ENCODE measurements around the gene TMEM170B.
"Not testable (repeated sequence)": the region's sequence is repeated elsewhere in the genome, so short reads cannot be mapped to it uniquely, and the experiment has no call there.

The TMEM170B gene

DNA sequence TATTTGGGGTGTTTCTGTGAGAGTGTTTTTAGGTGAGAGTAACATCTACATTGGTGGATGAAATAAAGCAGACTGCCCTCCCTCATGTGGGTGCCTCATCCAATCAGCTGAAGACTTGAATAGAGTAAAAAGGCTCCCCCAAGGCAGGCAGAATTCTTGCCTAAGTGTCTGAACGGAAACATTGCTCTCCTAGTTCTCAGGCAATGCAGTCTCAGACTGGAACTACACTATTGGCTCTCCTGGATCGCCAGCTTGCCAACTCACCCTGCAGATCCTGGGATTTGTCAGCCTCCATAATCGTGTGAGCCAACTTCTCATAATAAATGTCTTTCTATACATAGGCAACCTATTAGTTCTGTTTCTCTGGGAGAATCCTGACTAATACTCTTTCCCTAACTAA lies 5.5 kb upstream of the TMEM170B start:
- DNase-seq, result no peak

GRCh38 chr6:11534561-11534960 lies 3.0 kb upstream of the TMEM170B start:
- DNase-seq, result no peak

DNA sequence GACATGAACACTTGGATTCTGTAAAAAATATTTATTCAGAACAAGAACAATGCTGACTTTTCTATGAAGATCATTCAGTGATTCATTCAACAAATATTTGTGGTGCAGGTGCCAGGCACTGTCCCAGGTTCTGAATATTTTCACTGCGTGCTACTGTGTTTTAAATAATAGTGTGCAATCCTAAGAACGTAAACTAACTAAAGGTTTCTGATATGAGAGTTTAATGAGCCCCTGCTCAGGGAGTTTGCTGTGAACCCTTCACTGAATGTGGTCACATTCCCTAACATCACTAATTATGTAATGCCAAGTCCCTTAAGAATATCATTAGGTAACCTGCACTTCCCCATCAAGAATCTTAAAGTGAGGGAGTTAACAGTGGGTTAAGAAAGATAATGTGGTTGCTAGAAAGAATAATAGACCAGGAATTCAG lies 1.7 kb upstream of the TMEM170B start:
- peak; percentile 37 for DNase-seq

DNA sequence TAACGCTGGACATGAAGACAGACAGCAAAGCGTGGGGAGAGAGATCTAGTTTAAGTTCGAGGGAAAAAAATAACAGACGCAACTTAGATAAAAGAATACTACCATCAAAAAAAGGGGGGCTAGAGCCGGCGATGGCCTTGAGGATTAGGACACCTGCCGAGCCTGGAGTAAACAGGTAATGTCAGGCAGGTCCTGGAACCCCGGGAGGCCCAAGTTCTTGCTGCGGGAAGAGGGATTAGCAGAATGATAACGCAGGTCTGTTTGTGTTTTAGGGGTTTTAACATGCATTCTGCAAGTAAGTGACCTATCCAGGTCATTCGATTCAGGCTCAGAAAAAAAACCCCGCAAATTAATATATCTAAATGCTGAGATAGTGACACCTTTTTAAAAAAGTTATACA lies 754 bp upstream of the TMEM170B start:
- no peak for DNase-seq

DNA sequence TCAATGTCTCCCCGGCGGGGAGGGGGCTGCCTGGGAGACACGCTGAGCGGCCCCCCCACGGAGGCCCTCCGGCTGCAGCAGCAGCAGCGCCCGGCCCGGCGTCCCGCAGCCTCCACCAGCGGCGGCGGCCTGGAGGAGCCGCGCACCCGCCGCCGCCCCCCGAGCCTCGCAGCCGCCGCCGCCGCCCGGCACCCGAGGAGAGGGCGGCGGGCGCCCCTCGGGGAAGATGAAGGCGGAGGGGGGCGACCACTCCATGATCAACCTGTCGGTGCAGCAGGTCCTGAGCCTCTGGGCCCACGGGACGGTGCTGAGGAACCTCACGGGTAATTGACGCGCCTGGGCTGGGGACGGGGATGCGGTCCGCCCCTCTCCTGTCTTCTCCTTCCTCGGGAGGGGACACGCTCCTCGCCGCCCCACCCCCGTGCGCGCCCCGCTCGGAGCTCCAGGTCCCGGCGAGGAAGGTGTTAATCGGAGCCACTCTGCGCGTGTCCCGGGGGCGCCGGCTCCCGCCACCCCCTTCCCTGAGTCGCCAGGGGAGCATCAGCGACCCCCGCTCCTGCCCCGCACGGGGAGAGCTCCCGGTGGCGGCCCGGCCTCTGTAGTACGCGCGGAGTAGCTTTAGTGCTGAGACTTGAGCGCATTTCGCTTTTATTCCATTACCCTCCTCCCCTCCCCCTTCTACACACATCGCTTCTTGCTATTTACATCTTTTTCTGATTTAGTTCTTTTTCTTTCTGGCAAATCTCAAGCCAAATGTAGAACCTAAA lies 686 bp downstream of the TMEM170B start:
- peak; percentile 42 for DNase-seq

- DNase-seq, result peak; percentile 79
These were observed 1.4 kb downstream of the TMEM170B start for GRCh38 chr6:11538819-11539468.

- no peak for DNase-seq
These were observed 5.3 kb downstream of the TMEM170B start for GRCh38 chr6:11542863-11543262.

- DNase-seq, result no peak
These were observed 6.5 kb downstream of the TMEM170B start for GRCh38 chr6:11543919-11544518.

DNA sequence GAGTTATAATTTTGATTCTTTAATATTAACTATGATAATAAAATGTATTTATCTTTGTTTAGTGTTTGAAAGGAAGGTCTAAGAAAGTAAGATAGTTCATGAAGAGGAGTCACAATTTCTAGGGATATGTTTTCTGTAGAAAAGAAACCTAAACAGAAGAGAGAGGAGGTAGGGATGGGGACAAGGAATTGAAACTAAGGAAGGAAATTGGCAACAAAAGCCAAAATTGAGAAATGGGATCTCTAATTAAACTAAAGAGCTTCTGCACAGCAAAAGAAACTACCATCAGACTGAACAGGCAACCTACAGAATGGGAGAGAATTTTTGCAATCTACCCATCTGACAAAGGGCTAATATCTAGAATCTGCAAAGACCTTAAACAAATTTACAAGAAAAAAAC lies 10.3 kb downstream of the TMEM170B start:
- not testable (repeated sequence) for DNase-seq

DNA sequence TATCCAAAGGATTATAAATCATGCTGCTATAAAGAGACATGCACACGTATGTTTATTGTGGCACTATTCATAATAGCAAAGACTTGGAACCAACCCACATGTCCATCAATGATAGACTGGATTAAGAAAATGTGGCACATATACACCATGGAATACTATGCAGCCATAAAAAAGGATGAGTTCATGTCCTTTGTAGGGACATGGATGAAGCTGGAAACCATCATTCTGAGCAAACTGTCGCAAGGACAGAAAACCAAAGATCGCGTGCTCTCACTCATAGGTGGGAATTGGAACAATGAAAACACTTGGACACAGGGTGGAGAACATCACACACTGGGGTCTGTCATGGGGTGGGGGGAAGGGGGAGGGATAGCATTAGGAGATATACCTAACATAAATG lies 11.0 kb downstream of the TMEM170B start:
- DNase-seq, result not testable (repeated sequence)

GRCh38 chr6:11551053-11551452 lies 13.5 kb downstream of the TMEM170B start:
- no peak for DNase-seq

GRCh38 chr6:11552442-11552841 lies 14.9 kb downstream of the TMEM170B start:
- peak; percentile 79 for DNase-seq

GRCh38 chr6:11553824-11554223 lies 16.3 kb downstream of the TMEM170B start:
- no peak for DNase-seq

GRCh38 chr6:11556309-11556708 lies 18.8 kb downstream of the TMEM170B start:
- no peak for DNase-seq

- DNase-seq, result no peak
These were observed 26.2 kb downstream of the TMEM170B start for GRCh38 chr6:11563793-11564192.

DNA sequence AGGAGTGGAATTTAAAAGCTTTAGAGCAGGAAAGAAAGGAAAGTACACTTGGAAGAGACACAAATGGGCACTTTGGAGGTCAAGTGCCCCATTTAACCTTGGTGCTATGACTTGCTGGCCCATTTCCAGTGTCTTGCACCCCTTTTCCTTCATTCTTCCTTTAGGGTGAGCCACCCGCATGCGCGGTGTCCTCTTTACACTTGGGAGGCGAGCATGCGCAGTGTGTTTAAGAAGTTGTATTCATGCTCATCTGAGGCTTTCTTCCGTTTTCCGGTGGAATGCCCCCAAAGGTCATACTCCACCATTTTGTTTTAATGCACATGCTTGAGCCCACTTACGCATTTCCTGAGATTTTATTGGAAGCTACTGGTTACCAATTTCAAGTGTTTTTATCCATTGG lies 29.1 kb downstream of the TMEM170B start:
- no peak for DNase-seq

DNA sequence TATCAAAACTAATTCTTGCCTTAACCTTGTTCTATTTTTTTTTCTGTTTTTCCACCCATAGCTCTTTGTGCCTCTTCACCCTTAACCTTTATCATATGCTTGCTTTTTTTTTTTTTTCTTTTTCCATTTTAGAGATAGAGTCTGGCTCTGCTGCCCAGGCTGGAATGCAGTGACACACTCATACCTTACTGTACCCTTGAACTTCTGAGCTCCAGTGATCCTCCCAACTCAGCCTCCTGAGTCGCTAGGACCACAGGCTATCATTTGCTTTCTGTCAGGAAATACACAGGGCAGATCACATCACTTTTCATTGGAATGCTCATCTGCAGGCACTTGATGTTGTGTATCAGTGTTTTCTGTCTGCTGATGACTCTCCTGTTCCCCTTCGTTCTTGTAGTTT lies 33.5 kb downstream of the TMEM170B start:
- no peak for DNase-seq

- DNase-seq, result peak; percentile 90
These were observed 38.0 kb downstream of the TMEM170B start for GRCh38 chr6:11575408-11576033.

DNA sequence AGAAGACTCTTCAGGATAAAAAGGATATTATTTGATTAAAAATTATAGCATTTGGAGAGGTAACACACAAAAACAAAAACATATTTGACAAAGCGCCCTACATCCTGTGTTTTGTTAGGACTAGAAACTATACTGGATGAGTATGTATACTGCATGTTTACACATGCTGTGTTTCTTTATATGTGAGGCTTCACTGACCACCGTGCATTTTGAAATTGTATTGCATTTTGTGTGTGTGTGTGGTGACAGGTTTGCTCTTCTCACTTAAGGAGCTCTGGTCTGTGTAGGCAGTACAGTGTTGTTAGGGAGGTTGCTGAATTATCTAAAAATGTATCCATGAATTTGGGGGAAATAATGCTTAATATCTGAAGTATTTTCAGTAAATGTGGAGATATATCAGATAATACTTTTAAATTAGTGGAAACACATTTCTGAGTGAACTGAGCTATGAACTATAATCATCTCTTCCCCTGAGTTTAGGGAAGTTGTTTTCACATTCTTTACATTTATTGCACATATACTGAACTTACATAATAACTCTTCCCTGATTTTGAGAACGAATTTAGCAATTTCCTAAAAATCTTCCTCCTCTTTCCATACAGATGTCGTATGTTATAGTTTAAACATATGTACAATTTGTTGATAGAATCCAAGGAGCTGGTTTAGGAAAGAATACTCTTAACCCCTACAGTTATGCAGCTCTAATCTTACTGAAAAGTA lies 43.3 kb downstream of the TMEM170B start:
- no peak for DNase-seq

DNA sequence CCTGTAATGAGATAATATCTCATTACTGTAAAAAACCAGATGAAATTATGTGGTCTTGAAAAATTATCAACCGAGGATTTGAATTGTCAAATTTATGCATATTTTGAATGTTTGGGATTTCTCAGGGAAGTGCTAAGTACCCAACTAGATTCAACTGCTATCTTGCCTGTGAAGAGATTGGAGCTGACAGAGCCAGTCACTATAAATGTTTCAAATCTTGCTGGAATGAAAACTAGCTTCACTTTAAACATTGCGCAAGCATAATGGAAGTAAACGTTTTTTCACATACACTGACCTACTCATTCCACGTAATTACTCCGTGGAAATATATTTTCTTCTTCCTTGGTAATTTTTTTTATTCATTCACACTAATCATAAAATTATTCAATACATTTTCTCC lies 46.7 kb downstream of the TMEM170B start:
- DNase-seq, result no peak

- peak; percentile 62 for DNase-seq
These were observed 48.0 kb downstream of the TMEM170B start for GRCh38 chr6:11585426-11586016.

GRCh38 chr6:11586117-11586516 lies 48.6 kb downstream of the TMEM170B start:
- DNase-seq, result no peak

DNA sequence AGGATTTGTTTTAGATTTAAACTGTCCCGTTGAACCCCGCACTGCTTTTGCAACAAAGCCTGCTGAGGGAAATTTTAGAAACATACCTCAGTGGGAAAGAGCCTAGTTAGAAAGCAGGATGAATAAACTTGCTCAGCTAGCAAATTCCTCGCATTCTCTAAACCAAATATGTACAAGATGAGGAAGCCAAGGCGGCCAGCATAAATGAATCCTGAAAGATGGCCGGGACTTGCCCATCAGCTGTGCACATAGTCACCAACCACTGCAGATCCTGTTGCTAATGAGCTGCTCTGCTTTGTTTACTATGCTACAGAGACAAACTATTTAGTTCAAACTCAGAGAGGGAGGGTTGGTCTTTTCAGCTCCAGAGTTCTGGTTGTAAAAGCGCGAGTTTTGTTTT lies 49.0 kb downstream of the TMEM170B start:
- DNase-seq, result no peak

Data from hematopoietic multipotent progenitor cell treated with erythropoietin and hydrocortisone succinate and interleukin-3 and kit ligand, for 4 days (in vitro differentiated cells).